HepG2 (cell line): ENCODE results near the gene ZFP14. TPM values are rescaled to one million over a fixed set of nuclear protein-coding genes. Genes with fewer than 3 reads are reported as not detected.
A peak's percentile ranks its signal among the peaks of the same experiment; 100 is the strongest.

Experiments
- ESRRA ChIP-seq: sonication (generic); formaldehyde crosslinking; IDR thresholded peaks from 2 replicates; pipeline ENCODE4 v1.5.1; 2020; ENCODE audit warnings: mild to moderate bottlenecking, low read depth, missing genetic modification reagents
- KDM5B ChIP-seq: sonication (generic); formaldehyde crosslinking; IDR thresholded peaks from 2 replicates; pipeline ENCODE4 v1.4.0; 2020; ENCODE audit warnings: missing genetic modification reagents, mild to moderate bottlenecking, borderline replicate concordance
- NPAS2 ChIP-seq: sonication (generic); formaldehyde crosslinking; IDR thresholded peaks from 2 replicates; pipeline ENCODE4 v1.8.0; 2022; ENCODE audit warnings: mild to moderate bottlenecking, missing genetic modification reagents, borderline replicate concordance
- PLRG1 ChIP-seq: fragments of 450-650 bp; conservative IDR thresholded peaks from 2 replicates; pipeline ENCODE4 v1.6.1; 2016
- SALL1 ChIP-seq: sonication (generic); formaldehyde crosslinking; IDR thresholded peaks from 2 replicates; pipeline ENCODE4 v1.8.0; 2022; ENCODE audit warnings: mild to moderate bottlenecking, missing genetic modification reagents
- TIGD3 ChIP-seq: sonication (generic); formaldehyde crosslinking; IDR thresholded peaks from 2 replicates; pipeline ENCODE4 v1.5.1; 2020; ENCODE audit warnings: mild to moderate bottlenecking, missing genetic modification reagents, borderline replicate concordance
- ZBTB46 ChIP-seq: sonication (generic); formaldehyde crosslinking; IDR thresholded peaks from 2 replicates; pipeline ENCODE4 v1.4.0; 2020; ENCODE audit warnings: mild to moderate bottlenecking, missing genetic modification reagents, borderline replicate concordance
- ZNF205 ChIP-seq: IDR thresholded peaks from 2 replicates; pipeline ENCODE4 v1.6.1; 2018; ENCODE audit warnings: missing biosample characterization, missing genetic modification reagents
- ZNF34 ChIP-seq: sonication (generic); formaldehyde crosslinking; IDR thresholded peaks from 2 replicates; pipeline ENCODE4 v1.4.0; 2020; ENCODE audit warnings: mild to moderate bottlenecking, missing genetic modification reagents, borderline replicate concordance
- ZNF543 ChIP-seq: sonication (generic); formaldehyde crosslinking; IDR thresholded peaks from 2 replicates; pipeline ENCODE4 v1.4.0; 2020; ENCODE audit warnings: mild to moderate bottlenecking, missing genetic modification reagents
- ZNF607 ChIP-seq: sonication (generic); formaldehyde crosslinking; IDR thresholded peaks from 2 replicates; pipeline ENCODE4 v1.5.1; 2020; ENCODE audit warnings: missing genetic modification reagents, mild to moderate bottlenecking, borderline replicate concordance
- ZSCAN29 ChIP-seq: sonication (generic); formaldehyde crosslinking; conservative IDR thresholded peaks from 2 replicates; pipeline ENCODE4 v1.4.0; 2020; ENCODE audit warnings: mild to moderate bottlenecking, missing genetic modification reagents
- polyA plus RNA-seq, 8 experiments: library from polyadenylated mRNA; depleted of rRNA in 3 of 8; stranded (reverse) in 7 of 8; unstranded in 1 of 8; fragments of >200 nt; fragmentation: Illumina TruSeq in 4 of 8; extraction: Trizol in 4 of 8; gene quantifications; 2 replicates each; pipeline versions ENCODE4 v1.2.1 to v1.2.3, GENCODE V29; 2011 to 2016; ENCODE audit warnings: low read depth in 4 of 8, missing spikeins in 1 of 8, mixed read lengths in 1 of 8; ENCODE audit not compliant: insufficient read depth in 1 of 8
- total RNA-seq, 5 experiments: library from RNA; depleted of rRNA; stranded (reverse); fragments of >200 nt; fragmentation: Illumina TruSeq; extraction: Trizol; gene quantifications; 2 replicates each; pipeline ENCODE4 v1.2.3, GENCODE V29; 2016; ENCODE audit warnings: low read depth in 1 of 5
- TF ChIP-seq, protein P1 (sequence below): sonication (generic); formaldehyde crosslinking; IDR thresholded peaks from 2 replicates; pipeline ENCODE4 v1.5.0; 2020; ENCODE audit warnings: missing genetic modification reagents
- TF ChIP-seq, protein P2 (sequence below): sonication (generic); formaldehyde crosslinking; IDR thresholded peaks from 2 replicates; pipeline ENCODE4 v1.5.1; 2020; ENCODE audit warnings: missing genetic modification reagents, mild to moderate bottlenecking, borderline replicate concordance
- TF ChIP-seq, protein P3 (sequence below): sonication (generic); formaldehyde crosslinking; IDR thresholded peaks from 2 replicates; pipeline ENCODE4 v1.4.0; 2020; ENCODE audit warnings: missing genetic modification reagents, low read depth, mild to moderate bottlenecking, borderline replicate concordance
- TF ChIP-seq, protein P4 (sequence below): sonication (generic); formaldehyde crosslinking; IDR thresholded peaks from 2 replicates; pipeline ENCODE4 v1.5.1; 2020; ENCODE audit warnings: mild to moderate bottlenecking, moderate library complexity, missing genetic modification reagents

The ZFP14 gene
- total and polyA plus RNA-seq, 2 of the 13 experiments (the other 11 are each of a cell fraction or from before 2014, with no cell fraction given): 2.0 to 5.0 TPM

GRCh38 chr19:36418287-36419001, 39.4 kb upstream of the ZFP14 start, which contains the start of gene ZFP82 (continued):
- TF ChIP-seq TIGD3: no peak
- TF ChIP-seq, protein P1, sequence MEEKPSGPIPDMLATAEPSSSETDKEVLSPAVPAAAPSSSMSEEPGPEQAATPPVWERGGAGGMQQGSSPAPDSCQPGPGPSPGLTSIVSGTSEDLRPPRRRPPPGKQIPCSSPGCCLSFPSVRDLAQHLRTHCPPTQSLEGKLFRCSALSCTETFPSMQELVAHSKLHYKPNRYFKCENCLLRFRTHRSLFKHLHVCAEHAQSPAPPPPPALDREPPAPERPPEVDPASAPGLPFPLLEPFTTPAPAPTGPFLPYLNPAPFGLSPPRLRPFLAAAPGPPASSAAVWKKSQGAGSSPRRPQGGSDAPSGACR (CRISPR knock-in tag): peak; percentile 44; the same call in 1 of the 2 replicates
- peak; percentile 63; the same call in 1 of the 2 replicates for TF ChIP-seq ZSCAN29
- TF ChIP-seq ESRRA (CRISPR knock-in tag): no peak
- TF ChIP-seq KDM5B (CRISPR knock-in tag): peak; percentile 93
- no peak for TF ChIP-seq ZNF205 (CRISPR knock-in tag)
- no peak for TF ChIP-seq ZNF543
- no peak for TF ChIP-seq ZBTB46 (CRISPR knock-in tag)
- TF ChIP-seq, protein P2, sequence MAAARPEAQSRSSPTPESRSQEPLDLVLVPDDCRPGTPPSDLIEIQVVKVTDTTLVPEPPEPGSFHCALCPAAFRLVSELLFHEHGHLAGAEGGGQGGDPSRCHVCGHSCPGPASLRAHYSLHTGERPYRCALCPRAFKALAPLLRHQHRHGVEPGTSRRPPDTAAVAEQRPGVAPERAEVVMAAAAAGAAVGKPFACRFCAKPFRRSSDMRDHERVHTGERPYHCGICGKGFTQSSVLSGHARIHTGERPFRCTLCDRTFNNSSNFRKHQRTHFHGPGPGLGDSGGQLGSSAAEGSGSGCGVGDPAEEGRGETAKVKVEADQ (CRISPR knock-in tag): 0 out of 2 replicates have a peak, but pooled peaks have one; percentile 50
- no peak for TF ChIP-seq NPAS2
- TF ChIP-seq ZNF34 (CRISPR knock-in tag): no peak
- TF ChIP-seq, protein P3, sequence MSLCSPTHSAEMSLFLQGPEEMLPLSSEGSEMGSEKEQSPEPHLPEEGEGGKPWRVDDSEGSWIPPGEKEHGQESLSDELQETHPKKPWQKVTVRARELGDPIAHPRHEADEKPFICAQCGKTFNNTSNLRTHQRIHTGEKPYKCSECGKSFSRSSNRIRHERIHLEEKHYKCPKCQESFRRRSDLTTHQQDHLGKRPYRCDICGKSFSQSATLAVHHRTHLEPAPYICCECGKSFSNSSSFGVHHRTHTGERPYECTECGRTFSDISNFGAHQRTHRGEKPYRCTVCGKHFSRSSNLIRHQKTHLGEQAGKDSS (CRISPR knock-in tag): no peak
- TF ChIP-seq, protein P4, sequence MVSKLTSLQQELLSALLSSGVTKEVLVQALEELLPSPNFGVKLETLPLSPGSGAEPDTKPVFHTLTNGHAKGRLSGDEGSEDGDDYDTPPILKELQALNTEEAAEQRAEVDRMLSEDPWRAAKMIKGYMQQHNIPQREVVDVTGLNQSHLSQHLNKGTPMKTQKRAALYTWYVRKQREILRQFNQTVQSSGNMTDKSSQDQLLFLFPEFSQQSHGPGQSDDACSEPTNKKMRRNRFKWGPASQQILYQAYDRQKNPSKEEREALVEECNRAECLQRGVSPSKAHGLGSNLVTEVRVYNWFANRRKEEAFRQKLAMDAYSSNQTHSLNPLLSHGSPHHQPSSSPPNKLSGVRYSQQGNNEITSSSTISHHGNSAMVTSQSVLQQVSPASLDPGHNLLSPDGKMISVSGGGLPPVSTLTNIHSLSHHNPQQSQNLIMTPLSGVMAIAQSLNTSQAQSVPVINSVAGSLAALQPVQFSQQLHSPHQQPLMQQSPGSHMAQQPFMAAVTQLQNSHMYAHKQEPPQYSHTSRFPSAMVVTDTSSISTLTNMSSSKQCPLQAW (CRISPR knock-in tag): peak; percentile 39; the same call in 1 of the 2 replicates
- TF ChIP-seq PLRG1: no peak
- peak; percentile 56 for TF ChIP-seq SALL1 (CRISPR knock-in tag)
- 0 out of 2 replicates have a peak, but pooled peaks have one; percentile 54 for TF ChIP-seq ZNF607
